Left forelimb (tissue), 1 donor: ENCODE data around the gene DNAH14.
"Not testable (repeated sequence)": the region's sequence is repeated elsewhere in the genome, so short reads cannot be mapped to it uniquely, and the experiment has no call there.

Experiments
- DNase-seq: peaks from one replicate; pipeline ENCODE4 v3.0.0-alpha.2; 2018; ENCODE audit warnings: low spot score

Gene DNAH14

GRCh38 chr1:225348400-225348799 lies 418.9 kb downstream of the DNAH14 start:
- no peak for DNase-seq

GRCh38 chr1:225349826-225350225 lies 420.4 kb downstream of the DNAH14 start:
- no peak for DNase-seq

GRCh38 chr1:225350872-225351271 lies 421.4 kb downstream of the DNAH14 start:
- DNase-seq = no peak

- no peak for DNase-seq
These were observed 425.4 kb downstream of the DNAH14 start for GRCh38 chr1:225354906-225355305.

GRCh38 chr1:225355863-225356262 lies 426.4 kb downstream of the DNAH14 start:
- DNase-seq = no peak

- no peak for DNase-seq
These were observed 430.6 kb downstream of the DNAH14 start for GRCh38 chr1:225360119-225360518.

GRCh38 chr1:225361176-225361575 lies 431.7 kb downstream of the DNAH14 start:
- no peak for DNase-seq

GRCh38 chr1:225362805-225363204 lies 433.3 kb downstream of the DNAH14 start:
- no peak for DNase-seq

GRCh38 chr1:225364439-225364838 lies 435.0 kb downstream of the DNAH14 start:
- DNase-seq = no peak

- DNase-seq = no peak
These were observed 436.5 kb downstream of the DNAH14 start for GRCh38 chr1:225366018-225366417.

GRCh38 chr1:225366552-225366951 lies 437.1 kb downstream of the DNAH14 start:
- DNase-seq = no peak

- no peak for DNase-seq
These were observed 438.6 kb downstream of the DNAH14 start for GRCh38 chr1:225368036-225368552.

GRCh38 chr1:225371366-225372010 lies 442.0 kb downstream of the DNAH14 start:
- no peak for DNase-seq

- no peak for DNase-seq
These were observed 443.7 kb downstream of the DNAH14 start for GRCh38 chr1:225373155-225373554.

- DNase-seq = no peak
These were observed 445.5 kb downstream of the DNAH14 start for GRCh38 chr1:225374996-225375395.

GRCh38 chr1:225378880-225379279 lies 449.4 kb downstream of the DNAH14 start:
- DNase-seq = no peak

GRCh38 chr1:225380691-225381090 lies 451.2 kb downstream of the DNAH14 start:
- no peak for DNase-seq

- not testable (repeated sequence) for DNase-seq
These were observed 457.4 kb downstream of the DNAH14 start for GRCh38 chr1:225386860-225387259.

- DNase-seq = no peak
These were observed 458.9 kb downstream of the DNAH14 start for GRCh38 chr1:225388372-225388771.

- DNase-seq = no peak
These were observed 460.4 kb downstream of the DNAH14 start for GRCh38 chr1:225389843-225390242.

- no peak for DNase-seq
These were observed 466.9 kb downstream of the DNAH14 start for GRCh38 chr1:225396357-225396756.

- DNase-seq = no peak
These were observed 471.5 kb downstream of the DNAH14 start for GRCh38 chr1:225400968-225401367.

- no peak for DNase-seq
These were observed 477.7 kb downstream of the DNAH14 start for GRCh38 chr1:225406976-225407725.
